Measurements from ENCODE around the gene ODF2. TPM values are rescaled to one million over a fixed set of nuclear protein-coding genes. Genes with fewer than 3 reads are reported as not detected.
"Not testable (repeated sequence)": the region's sequence is repeated elsewhere in the genome, so short reads cannot be mapped to it uniquely, and the experiment has no call there.

Gene ODF2
- total RNA-seq, 1 donor from 2014 or later, result 18.9 TPM

DNA sequence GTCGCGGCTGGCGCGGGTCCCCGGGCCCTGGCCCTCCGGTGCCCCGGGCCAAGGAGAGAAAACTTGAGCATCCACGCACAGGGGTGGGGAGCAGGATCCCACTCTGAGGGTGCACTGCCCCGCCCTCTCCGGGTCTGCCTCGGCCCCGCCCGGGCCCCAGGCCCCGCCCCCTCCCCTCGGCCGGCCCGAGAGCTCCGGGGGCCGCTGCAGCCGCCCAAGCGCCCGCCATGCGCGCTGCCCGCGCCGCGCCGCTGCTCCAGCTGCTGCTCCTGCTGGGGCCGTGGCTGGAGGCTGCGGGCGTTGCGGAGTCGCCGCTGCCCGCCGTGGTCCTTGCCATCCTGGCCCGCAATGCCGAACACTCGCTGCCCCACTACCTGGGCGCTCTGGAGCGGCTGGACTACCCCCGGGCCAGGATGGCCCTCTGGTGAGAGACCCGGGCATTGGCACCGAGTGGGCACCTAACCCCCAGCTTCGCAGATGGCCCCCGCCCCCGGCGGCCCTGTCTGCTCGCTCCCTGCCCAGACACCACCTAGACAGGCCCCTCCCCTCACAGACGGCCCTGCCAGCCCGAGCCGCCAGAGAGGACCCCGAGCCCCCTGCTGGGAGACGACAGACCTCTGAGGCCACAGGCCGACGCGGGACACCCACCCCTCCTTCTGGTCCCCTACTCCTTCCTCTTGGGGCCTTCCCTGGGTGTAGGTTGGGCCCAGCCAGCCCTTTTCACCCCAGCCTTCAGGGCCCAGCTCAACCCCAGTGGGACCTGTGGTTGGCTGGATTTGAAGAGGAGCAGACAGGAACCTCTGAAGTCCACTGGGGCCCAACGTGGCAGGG lies 34.9 kb upstream of the ODF2 start, which contains the start of gene CERCAM:
TSS of gene CERCAM (plus strand) at position 207 of the 831 bp plus-strand sequence. CDS start at position 228, 21 bp downstream.
- H3K27me3 ChIP-seq, result no peaks in the 10 kb centered on the region
- H3K36me3 ChIP-seq, result peaks cover 0 to 3% of the 10 kb centered on the region in 2 donors
- peaks cover 27% of the 10 kb centered on the region for H3K4me1 ChIP-seq
- DNase-seq (ENCODE audit: extremely low spot score in 2 of 2), result no peak
- H3K4me3 ChIP-seq, result peak within 1 kb of the TSS; percentile 67 to 85
- peak within 1 kb of the TSS; percentile 94 for H3K27ac ChIP-seq
- no peaks in the 10 kb centered on the region for H3K9me3 ChIP-seq
- intact Hi-C loops (cut with DNase I), result no loop called here
- TF ChIP-seq POLR2A (IDR thresholded peaks at IDR 0.05) (no peak), POLR2AphosphoS5 (IDR thresholded peaks at IDR 0.05; ENCODE audit: insufficient read depth in 1 of 2, low read depth in 1 of 2) (peak in 1 of 2 donors; percentile 23)

DNA sequence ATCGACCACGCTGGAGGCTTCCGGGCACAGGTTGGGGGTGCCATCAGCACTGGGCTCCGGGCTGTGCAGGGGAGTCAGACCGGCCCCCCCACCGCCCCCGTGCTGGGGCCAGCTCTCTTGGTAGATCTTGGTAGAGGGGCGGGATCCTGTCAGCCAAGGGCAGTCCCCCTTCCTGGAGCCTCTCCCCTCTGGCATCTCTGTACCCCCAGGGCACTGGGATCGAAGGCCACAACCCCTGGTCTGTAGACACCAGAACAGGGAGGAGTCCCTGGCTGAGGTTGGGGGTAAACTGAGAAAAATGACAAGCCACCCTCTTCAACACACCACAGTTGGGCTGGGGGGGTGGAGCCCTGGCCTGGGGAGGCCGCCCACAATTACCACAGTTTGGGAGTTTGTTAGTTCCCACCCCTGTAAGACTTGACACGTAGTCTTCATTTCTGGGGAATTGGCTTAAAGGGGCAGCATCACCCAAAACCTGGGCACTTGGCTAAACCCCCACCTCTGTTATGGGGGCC lies 34.3 kb upstream of the ODF2 start:
- H3K27ac ChIP-seq, result peak overlapping the region; percentile 94
- H3K9me3 ChIP-seq, result no peaks in the 10 kb centered on the region
- intact Hi-C loops (cut with DNase I), result no loop called here
- peaks cover 0 to 6% of the 10 kb centered on the region in 2 donors for H3K36me3 ChIP-seq
- H3K27me3 ChIP-seq, result no peaks in the 10 kb centered on the region
- TF ChIP-seq POLR2A (IDR thresholded peaks at IDR 0.05), result no peak
- TF ChIP-seq, protein P1, sequence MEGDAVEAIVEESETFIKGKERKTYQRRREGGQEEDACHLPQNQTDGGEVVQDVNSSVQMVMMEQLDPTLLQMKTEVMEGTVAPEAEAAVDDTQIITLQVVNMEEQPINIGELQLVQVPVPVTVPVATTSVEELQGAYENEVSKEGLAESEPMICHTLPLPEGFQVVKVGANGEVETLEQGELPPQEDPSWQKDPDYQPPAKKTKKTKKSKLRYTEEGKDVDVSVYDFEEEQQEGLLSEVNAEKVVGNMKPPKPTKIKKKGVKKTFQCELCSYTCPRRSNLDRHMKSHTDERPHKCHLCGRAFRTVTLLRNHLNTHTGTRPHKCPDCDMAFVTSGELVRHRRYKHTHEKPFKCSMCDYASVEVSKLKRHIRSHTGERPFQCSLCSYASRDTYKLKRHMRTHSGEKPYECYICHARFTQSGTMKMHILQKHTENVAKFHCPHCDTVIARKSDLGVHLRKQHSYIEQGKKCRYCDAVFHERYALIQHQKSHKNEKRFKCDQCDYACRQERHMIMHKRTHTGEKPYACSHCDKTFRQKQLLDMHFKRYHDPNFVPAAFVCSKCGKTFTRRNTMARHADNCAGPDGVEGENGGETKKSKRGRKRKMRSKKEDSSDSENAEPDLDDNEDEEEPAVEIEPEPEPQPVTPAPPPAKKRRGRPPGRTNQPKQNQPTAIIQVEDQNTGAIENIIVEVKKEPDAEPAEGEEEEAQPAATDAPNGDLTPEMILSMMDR (IDR thresholded peaks at IDR 0.05), result no peak
- no peak for TF ChIP-seq POLR2AphosphoS5 (IDR thresholded peaks at IDR 0.05; ENCODE audit: insufficient read depth in 1 of 2, low read depth in 1 of 2)
- peaks cover 27% of the 10 kb centered on the region for H3K4me1 ChIP-seq
- DNase-seq (ENCODE audit: extremely low spot score in 2 of 2), result no peak
- H3K4me3 ChIP-seq, result peak overlapping the region; percentile 67 to 85

DNA sequence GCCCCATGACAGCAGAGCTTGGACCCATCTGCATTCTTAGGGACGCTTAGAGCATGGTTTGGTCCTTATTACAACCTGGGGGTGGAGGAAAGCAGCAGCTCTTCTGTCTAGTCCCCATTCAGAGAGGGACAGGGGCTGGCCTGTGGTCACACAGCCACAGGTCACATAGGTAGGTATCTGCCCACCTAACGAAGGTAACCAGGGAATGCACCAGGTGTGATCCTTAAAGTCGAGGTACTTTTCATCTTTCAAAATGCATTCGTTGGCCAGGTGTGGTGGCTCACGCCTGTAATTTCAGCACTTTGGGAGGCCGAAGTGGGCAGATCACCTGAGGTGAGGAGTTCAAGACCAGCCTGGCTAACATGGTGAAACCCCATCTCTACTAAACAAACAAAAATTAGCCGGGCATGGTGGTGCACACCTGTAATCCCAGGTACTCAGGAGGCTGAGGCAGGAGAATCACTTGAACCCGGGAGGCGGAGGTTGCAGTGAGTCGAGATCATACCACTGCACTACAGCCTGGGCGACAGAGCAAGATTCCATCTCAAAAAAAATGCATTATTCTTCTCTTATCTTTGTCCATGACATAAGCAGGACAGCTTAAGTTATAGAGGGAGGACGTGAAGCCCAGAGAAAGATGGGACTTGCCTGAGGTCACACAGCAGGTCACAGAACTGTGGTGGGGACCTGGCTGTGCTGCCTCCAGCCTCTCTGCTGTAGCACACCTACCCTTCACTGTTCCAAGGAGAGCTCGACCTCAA lies 33.6 kb upstream of the ODF2 start:
- intact Hi-C loops (cut with DNase I), result not testable (repeated sequence)
- H3K27ac ChIP-seq, result peak overlapping the region; percentile 94

DNA sequence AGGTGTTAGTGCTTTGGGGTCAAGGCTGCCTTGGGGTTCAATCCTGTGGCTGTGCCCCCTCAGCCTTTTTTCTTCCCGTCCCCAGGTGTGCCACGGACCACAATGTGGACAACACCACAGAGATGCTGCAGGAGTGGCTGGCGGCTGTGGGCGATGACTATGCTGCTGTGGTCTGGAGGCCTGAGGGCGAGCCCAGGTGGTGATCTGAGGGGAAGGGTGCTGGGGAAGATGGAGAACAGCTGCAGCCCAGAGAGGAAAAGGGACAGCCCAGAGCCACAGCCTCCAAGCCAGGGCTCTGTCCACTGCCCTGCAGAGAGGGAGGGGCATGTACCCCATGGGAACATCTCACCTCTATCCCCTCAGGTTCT lies 33.0 kb upstream of the ODF2 start:
- Histone ChIP-seq H3K27me3 (no peaks in the 10 kb centered on the region), H3K36me3 (peaks cover 0 to 6% of the 10 kb centered on the region in 2 donors), H3K27ac (no peak overlapping the region), H3K9me3 (no peaks in the 10 kb centered on the region), H3K4me3 (no peak overlapping the region), H3K4me1 (peaks cover 27% of the 10 kb centered on the region)
- intact Hi-C loops (cut with DNase I), result no loop called here
- TF ChIP-seq POLR2A (IDR thresholded peaks at IDR 0.05) (no peak), POLR2AphosphoS5 (IDR thresholded peaks at IDR 0.05; ENCODE audit: insufficient read depth in 1 of 2, low read depth in 1 of 2) (no peak)
- TF ChIP-seq, protein P1 (IDR thresholded peaks at IDR 0.05), result no peak
- no peak for DNase-seq (ENCODE audit: extremely low spot score in 2 of 2)

More for the DNA sequence above, 33.6 kb upstream of the ODF2 start:
- not testable (repeated sequence) for H3K27me3 ChIP-seq; DNase-seq (ENCODE audit: extremely low spot score in 2 of 2); H3K9me3 ChIP-seq; H3K36me3 ChIP-seq
- Histone ChIP-seq H3K4me3 (peak overlapping the region; percentile 67 to 85), H3K4me1 (peaks cover 27% of the 10 kb centered on the region)

DNA sequence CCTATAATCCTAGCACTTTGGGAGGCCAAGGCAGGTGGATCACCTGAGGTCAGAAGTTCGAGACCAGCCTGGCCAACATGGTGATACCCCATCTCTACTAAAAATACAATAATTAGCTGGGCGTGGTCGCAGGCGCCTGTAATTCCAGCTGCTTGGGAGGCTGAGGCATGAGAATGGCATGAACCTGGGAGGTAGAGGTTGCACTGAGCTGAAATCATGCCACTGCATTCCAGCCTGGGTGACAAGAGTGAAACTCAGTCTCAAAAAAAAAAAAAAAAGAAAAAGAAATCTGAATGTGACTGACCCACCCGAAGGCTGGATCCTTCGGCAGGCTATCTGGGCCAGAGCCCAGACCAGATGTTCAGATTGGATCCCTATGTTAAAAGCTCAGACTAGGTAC lies 32.5 kb upstream of the ODF2 start:
- H3K27me3 ChIP-seq; DNase-seq (ENCODE audit: extremely low spot score in 2 of 2); H3K9me3 ChIP-seq; H3K27ac ChIP-seq; H3K36me3 ChIP-seq; H3K4me3 ChIP-seq; intact Hi-C loops (cut with DNase I): not testable (repeated sequence)
- peaks cover 27% of the 10 kb centered on the region for H3K4me1 ChIP-seq

DNA sequence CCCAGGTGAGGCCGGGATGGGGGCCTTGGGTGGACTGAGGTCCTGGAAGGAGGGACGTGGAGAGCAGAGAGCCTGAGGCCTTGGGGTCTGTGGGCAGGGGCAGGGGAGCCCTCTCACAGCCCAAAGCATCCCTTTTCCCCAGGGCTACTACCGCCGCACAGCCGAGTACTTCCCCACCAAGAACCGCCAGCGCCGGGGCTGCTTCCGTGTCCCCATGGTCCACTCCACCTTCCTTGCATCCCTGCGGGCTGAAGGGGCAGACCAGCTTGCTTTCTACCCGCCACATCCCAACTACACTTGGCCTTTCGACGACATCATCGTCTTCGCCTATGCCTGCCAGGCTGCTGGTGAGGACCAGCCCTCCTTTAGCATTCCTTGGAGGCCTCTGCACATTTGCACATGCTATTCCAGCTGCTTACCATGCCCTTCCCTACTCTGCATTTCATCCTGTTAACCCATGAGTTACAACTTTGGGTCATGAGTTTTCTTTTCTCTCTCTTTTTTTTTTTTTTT lies 31.5 kb upstream of the ODF2 start:
- H3K4me3 ChIP-seq, result no peak overlapping the region
- intact Hi-C loops (cut with DNase I), result no loop called here
- no peak overlapping the region for H3K27ac ChIP-seq
- TF ChIP-seq, protein P1 (IDR thresholded peaks at IDR 0.05), result no peak
- no peak for TF ChIP-seq POLR2A (IDR thresholded peaks at IDR 0.05)
- no peak for TF ChIP-seq POLR2AphosphoS5 (IDR thresholded peaks at IDR 0.05; ENCODE audit: insufficient read depth in 1 of 2, low read depth in 1 of 2)
- peaks cover 21% of the 10 kb centered on the region for H3K4me1 ChIP-seq
- H3K36me3 ChIP-seq, result peaks cover 0 to 6% of the 10 kb centered on the region in 2 donors
- H3K27me3 ChIP-seq, result no peaks in the 10 kb centered on the region
- no peaks in the 10 kb centered on the region for H3K9me3 ChIP-seq
- no peak for DNase-seq (ENCODE audit: extremely low spot score in 2 of 2)

Data from vagina (tissue), 2 donors.